GM19035 (cell line): ENCODE results near the gene MNAT1.
"Not testable (repeated sequence)": the region's sequence is repeated elsewhere in the genome, so short reads cannot be mapped to it uniquely, and the experiment has no call there.

Experiments used
- ATAC-seq: cut with Tn5 transposase; IDR thresholded peaks from one replicate; pipeline ENCODE4 v1.9.1; 2021; ENCODE audit not compliant: unreplicated experiment

The MNAT1 gene

GRCh38 chr14:60734465-60735242 is at the start of gene MNAT1:
MNAT1 (plus strand) TSS chr14:60734761; CDS start chr14:60734863, 102 bp downstream.
- ATAC-seq, result peak; percentile 97

GRCh38 chr14:60686865-60687264 is 47.7 kb upstream of the MNAT1 start:
- ATAC-seq, result no peak

GRCh38 chr14:60691383-60692113 is 43.0 kb upstream of the MNAT1 start:
- ATAC-seq, result no peak

- ATAC-seq, result no peak
These were observed 39.2 kb upstream of the MNAT1 start for GRCh38 chr14:60695327-60695726.

GRCh38 chr14:60700598-60700997 is 34.0 kb upstream of the MNAT1 start:
- ATAC-seq, result no peak

- ATAC-seq, result no peak
These were observed 29.5 kb upstream of the MNAT1 start for GRCh38 chr14:60705100-60705499.

GRCh38 chr14:60707858-60708257 is 26.7 kb upstream of the MNAT1 start:
- no peak for ATAC-seq

- no peak for ATAC-seq
These were observed 24.1 kb upstream of the MNAT1 start for GRCh38 chr14:60710494-60710893.

- no peak for ATAC-seq
These were observed 21.0 kb upstream of the MNAT1 start for GRCh38 chr14:60713513-60713912.

- no peak for ATAC-seq
These were observed 14.2 kb upstream of the MNAT1 start for GRCh38 chr14:60720391-60720790.

GRCh38 chr14:60720962-60721325 is 13.6 kb upstream of the MNAT1 start:
- ATAC-seq, result no peak

- no peak for ATAC-seq
These were observed 13.0 kb upstream of the MNAT1 start for GRCh38 chr14:60721326-60722106.

GRCh38 chr14:60722107-60722356 is 12.5 kb upstream of the MNAT1 start:
- no peak for ATAC-seq

- ATAC-seq, result no peak
These were observed 12.0 kb upstream of the MNAT1 start for GRCh38 chr14:60722357-60723115.

- peak; percentile 50 for ATAC-seq
These were observed 11.2 kb upstream of the MNAT1 start for GRCh38 chr14:60723116-60723906.

- peak; percentile 49 for ATAC-seq
These were observed 10.5 kb upstream of the MNAT1 start, which contains the start of gene SIX4 for GRCh38 chr14:60723907-60724618. SIX4 (minus strand) TSS chr14:60724351; CDS start chr14:60724074, 277 bp downstream.

GRCh38 chr14:60731291-60731690 is 3.3 kb upstream of the MNAT1 start:
- ATAC-seq, result not testable (repeated sequence)

GRCh38 chr14:60732840-60733483 is 1.6 kb upstream of the MNAT1 start:
- ATAC-seq, result no peak

GRCh38 chr14:60735416-60735815 is 855 bp downstream of the MNAT1 start:
- no peak for ATAC-seq
